WTC11 (cell line): Measurements from ENCODE around the gene LTB. TPM values are rescaled to one million over a fixed set of nuclear protein-coding genes. Genes with fewer than 3 reads are reported as not detected.

Experiments
- AR ChIP-seq: fragments of 250-450 bp; sonication (Bioruptor Pico); IDR thresholded peaks from 2 replicates; pipeline ENCODE4 v1.9.0; 2021; ENCODE audit warnings: mild to moderate bottlenecking
- ARID4B ChIP-seq: sonication (generic); formaldehyde crosslinking; IDR thresholded peaks from 2 replicates; pipeline ENCODE4 v1.8.0; 2023; ENCODE audit warnings: missing genetic modification reagents, mild to moderate bottlenecking, borderline replicate concordance
- ATF2 ChIP-seq: sonication (generic); formaldehyde crosslinking; IDR thresholded peaks from 2 replicates; pipeline ENCODE4 v1.8.1; 2022; ENCODE audit warnings: low read depth, missing genetic modification reagents, borderline replicate concordance
- CREB1 ChIP-seq: sonication (generic); formaldehyde crosslinking; IDR thresholded peaks from 2 replicates; pipeline ENCODE4 v1.8.0; 2023; ENCODE audit warnings: mild to moderate bottlenecking, missing genetic modification reagents
- E2F1 ChIP-seq: sonication (generic); formaldehyde crosslinking; IDR thresholded peaks from 2 replicates; pipeline ENCODE4 v1.8.0; 2022; ENCODE audit warnings: mild to moderate bottlenecking, missing genetic modification reagents
- E2F5 ChIP-seq: sonication (generic); formaldehyde crosslinking; IDR thresholded peaks from 2 replicates; pipeline ENCODE4 v1.8.1; 2022; ENCODE audit warnings: mild to moderate bottlenecking, moderate library complexity, missing genetic modification reagents
- ESRRA ChIP-seq: sonication (generic); formaldehyde crosslinking; IDR thresholded peaks from 2 replicates; pipeline ENCODE4 v1.8.1; 2022; ENCODE audit warnings: mild to moderate bottlenecking, missing genetic modification reagents, borderline replicate concordance
- FOXJ3 ChIP-seq: sonication (generic); formaldehyde crosslinking; IDR thresholded peaks from 2 replicates; pipeline ENCODE4 v1.9.0; 2021; ENCODE audit warnings: missing genetic modification reagents, mild to moderate bottlenecking, borderline replicate concordance
- FOXP4 ChIP-seq: sonication (generic); formaldehyde crosslinking; IDR thresholded peaks from 2 replicates; pipeline ENCODE4 v1.8.0; 2022; ENCODE audit warnings: mild to moderate bottlenecking, missing genetic modification reagents
- MLX ChIP-seq: sonication (generic); formaldehyde crosslinking; IDR thresholded peaks from 2 replicates; pipeline ENCODE4 v1.8.1; 2023; ENCODE audit warnings: mild to moderate bottlenecking, missing genetic modification reagents, moderate library complexity
- NFYB ChIP-seq: sonication (generic); formaldehyde crosslinking; conservative IDR thresholded peaks from 2 replicates; pipeline ENCODE4 v1.8.0; 2022; ENCODE audit warnings: low read depth, missing genetic modification reagents
- NR3C1 ChIP-seq: sonication (generic); formaldehyde crosslinking; conservative IDR thresholded peaks from 2 replicates; pipeline ENCODE4 v1.8.1; 2023; ENCODE audit warnings: low read depth, mild to moderate bottlenecking, missing genetic modification reagents
- PRRX2 ChIP-seq: fragments of 250-450 bp; sonication (Bioruptor Pico); IDR thresholded peaks from 2 replicates; pipeline ENCODE4 v1.8.0; 2021; ENCODE audit warnings: mild to moderate bottlenecking
- RELA ChIP-seq: sonication (generic); formaldehyde crosslinking; IDR thresholded peaks from 2 replicates; pipeline ENCODE4 v1.8.1; 2022; ENCODE audit warnings: missing genetic modification reagents, mild to moderate bottlenecking, borderline replicate concordance
- TCF7 ChIP-seq: sonication (generic); formaldehyde crosslinking; IDR thresholded peaks from 2 replicates; pipeline ENCODE4 v1.8.0; 2022; ENCODE audit warnings: mild to moderate bottlenecking, low read depth, missing genetic modification reagents, moderate library complexity
- TEAD1 ChIP-seq: sonication (generic); formaldehyde crosslinking; IDR thresholded peaks from 2 replicates; pipeline ENCODE4 v1.8.0; 2022; ENCODE audit warnings: mild to moderate bottlenecking, missing genetic modification reagents
- USF2 ChIP-seq: sonication (generic); formaldehyde crosslinking; IDR thresholded peaks from 2 replicates; pipeline ENCODE4 v1.8.1; 2023; ENCODE audit warnings: mild to moderate bottlenecking, missing genetic modification reagents, moderate library complexity
- ZNF219 ChIP-seq: sonication (generic); formaldehyde crosslinking; IDR thresholded peaks from 2 replicates; pipeline ENCODE4 v1.8.0; 2023; ENCODE audit warnings: missing genetic modification reagents, mild to moderate bottlenecking, borderline replicate concordance
- ZNF425 ChIP-seq: fragments of 250-450 bp; sonication (Bioruptor Pico); conservative IDR thresholded peaks from 2 replicates; pipeline ENCODE4 v1.9.0; 2021; ENCODE audit warnings: mild to moderate bottlenecking
- ZNF671 ChIP-seq: fragments of 250-450 bp; sonication (Bioruptor Pico); IDR thresholded peaks from 2 replicates; pipeline ENCODE4 v1.8.0; 2021; ENCODE audit warnings: mild to moderate bottlenecking
- total RNA-seq: library from RNA; stranded (reverse); gene quantifications from 3 replicates; pipeline ENCODE4 v1.2.3, GENCODE V29; 2021

The LTB gene
- total RNA-seq, 1 experiment from 2014 or later: 1.3 TPM

- TF ChIP-seq ARID4B (peak; percentile 55; the same call in 1 of the 2 replicates), NR3C1 (CRISPR knock-in tag) (no peak), AR (no peak; the same call in 1 of the 2 replicates), TCF7 (CRISPR knock-in tag) (no peak), ZNF219 (CRISPR knock-in tag) (no peak), RELA (CRISPR knock-in tag) (no peak), ESRRA (CRISPR knock-in tag) (no peak), NFYB (CRISPR knock-in tag) (no peak), PRRX2 (CRISPR knock-in tag) (no peak; the same call in 1 of the 2 replicates), FOXP4 (CRISPR knock-in tag) (no peak), USF2 (no peak), ZNF425 (no peak), E2F5 (CRISPR knock-in tag) (peak; percentile 17; the same call in 1 of the 2 replicates), E2F1 (no peak), TEAD1 (0 out of 2 replicates have a peak, but pooled peaks have one; percentile 49), ZNF671 (CRISPR knock-in tag) (no peak), MLX (no peak), FOXJ3 (CRISPR knock-in tag) (no peak), CREB1 (no peak), ATF2 (CRISPR knock-in tag) (no peak)
Measured at GRCh38 chr6:31620586-31621319, 38.5 kb upstream of the LTB start, which contains the start of gene PRRC2A (continued).
